SK-N-SH treated with all-trans-retinoic acid at 6 μM for 48 hours (cell line): ENCODE data around the gene HOXA6.

Experiments used
- ATAC-seq: fragments of 200-7000 bp; cut with Tn5 transposase; 3 replicates; pipeline ENCODE4 v1.9.1; 2020; ENCODE audit warnings: mild to moderate bottlenecking, moderate library complexity
- ARNTL ChIP-seq: fragments of 450-650 bp; formaldehyde crosslinking; IDR thresholded peaks from 2 replicates; pipeline ENCODE4 v1.5.0; 2020; ENCODE audit warnings: low read depth, mild to moderate bottlenecking, moderate library complexity, borderline replicate concordance
- BACH2 ChIP-seq: fragments of 250-450 bp; sonication (Bioruptor Pico); IDR thresholded peaks from 2 replicates; pipeline ENCODE4 v1.9.0; 2021; ENCODE audit warnings: mild to moderate bottlenecking, borderline replicate concordance
- CSDC2 ChIP-seq: fragments of 250-450 bp; sonication (Bioruptor Pico); IDR thresholded peaks from 2 replicates; pipeline ENCODE4 v1.5.0; 2020; ENCODE audit warnings: mild to moderate bottlenecking, moderate library complexity
- ESRRG ChIP-seq: fragments of 250-450 bp; sonication (Bioruptor Pico); IDR thresholded peaks from 2 replicates; pipeline ENCODE4 v1.6.1; 2021; ENCODE audit warnings: mild to moderate bottlenecking
- ISL1 ChIP-seq: fragments of 250-450 bp; sonication (Bioruptor Pico); IDR thresholded peaks from 2 replicates; pipeline ENCODE4 v2.1.2; 2022; ENCODE audit warnings: mild to moderate bottlenecking, moderate library complexity
- OSR1 ChIP-seq: fragments of 250-450 bp; sonication (Bioruptor Pico); IDR thresholded peaks from 2 replicates; pipeline ENCODE4 v1.8.0; 2022; ENCODE audit warnings: moderate library complexity, mild to moderate bottlenecking, inconsistent platforms
- PPARA ChIP-seq: fragments of 250-450 bp; sonication (Bioruptor Pico); IDR thresholded peaks from 2 replicates; pipeline ENCODE4 v1.5.0; 2020; ENCODE audit warnings: mild to moderate bottlenecking, borderline replicate concordance
- RARB ChIP-seq: fragments of 250-450 bp; sonication (Bioruptor Pico); IDR thresholded peaks from 2 replicates; pipeline ENCODE4 v1.8.0; 2021; ENCODE audit warnings: mild to moderate bottlenecking, moderate library complexity
- SNAI2 ChIP-seq: fragments of 250-450 bp; sonication (Bioruptor Pico); IDR thresholded peaks from 2 replicates; pipeline ENCODE4 v1.5.0; 2020; ENCODE audit warnings: mild to moderate bottlenecking, moderate library complexity
- TCF4 ChIP-seq: fragments of 250-450 bp; sonication (Bioruptor Pico); IDR thresholded peaks from 2 replicates; pipeline ENCODE4 v1.8.0; 2021; ENCODE audit warnings: mild to moderate bottlenecking, moderate library complexity, borderline replicate concordance
- TOX ChIP-seq: fragments of 250-450 bp; sonication (Bioruptor Pico); IDR thresholded peaks from 2 replicates; pipeline ENCODE4 v1.8.0; 2021; ENCODE audit warnings: mild to moderate bottlenecking, moderate library complexity, borderline replicate concordance
- ZFP3 ChIP-seq: fragments of 250-450 bp; sonication (Bioruptor Pico); IDR thresholded peaks from 2 replicates; pipeline ENCODE4 v1.5.0; 2020; ENCODE audit warnings: mild to moderate bottlenecking, moderate library complexity
- ZFP30 ChIP-seq: fragments of 450-650 bp; formaldehyde crosslinking; IDR thresholded peaks from 2 replicates; pipeline ENCODE4 v1.5.0; 2022; ENCODE audit warnings: mild to moderate bottlenecking, moderate library complexity
- ZNF565 ChIP-seq: fragments of 450-650 bp; formaldehyde crosslinking; conservative IDR thresholded peaks from 2 replicates; pipeline ENCODE4 v1.5.0; 2020; ENCODE audit warnings: low read depth, mild to moderate bottlenecking, moderate library complexity
- ZNF70 ChIP-seq: fragments of 450-650 bp; formaldehyde crosslinking; IDR thresholded peaks from 2 replicates; pipeline ENCODE4 v1.5.0; 2020; ENCODE audit warnings: mild to moderate bottlenecking, moderate library complexity
- ZNF8 ChIP-seq: fragments of 450-650 bp; formaldehyde crosslinking; IDR thresholded peaks from 2 replicates; pipeline ENCODE4 v1.5.0; 2020; ENCODE audit warnings: mild to moderate bottlenecking, moderate library complexity
- TF ChIP-seq, protein P1 (sequence below): fragments of 250-450 bp; sonication (Bioruptor Pico); IDR thresholded peaks from 2 replicates; pipeline ENCODE4 v1.8.0; 2020; ENCODE audit warnings: mild to moderate bottlenecking, moderate library complexity, borderline replicate concordance
- TF ChIP-seq, protein P2 (sequence below): fragments of 250-450 bp; sonication (Bioruptor Pico); IDR thresholded peaks from 2 replicates; pipeline ENCODE4 v1.5.0; 2020; ENCODE audit warnings: mild to moderate bottlenecking, moderate library complexity
- TF ChIP-seq, protein P3 (sequence below): fragments of 250-450 bp; sonication (Bioruptor Pico); IDR thresholded peaks from 2 replicates; pipeline ENCODE4 v1.5.1; 2020; ENCODE audit warnings: low read depth, mild to moderate bottlenecking, moderate library complexity
- TF ChIP-seq, protein P4 (sequence below): fragments of 250-450 bp; sonication (Bioruptor Pico); IDR thresholded peaks from 2 replicates; pipeline ENCODE4 v1.8.0; 2021; ENCODE audit warnings: low read depth, mild to moderate bottlenecking, moderate library complexity, borderline replicate concordance

Gene HOXA6

DNA sequence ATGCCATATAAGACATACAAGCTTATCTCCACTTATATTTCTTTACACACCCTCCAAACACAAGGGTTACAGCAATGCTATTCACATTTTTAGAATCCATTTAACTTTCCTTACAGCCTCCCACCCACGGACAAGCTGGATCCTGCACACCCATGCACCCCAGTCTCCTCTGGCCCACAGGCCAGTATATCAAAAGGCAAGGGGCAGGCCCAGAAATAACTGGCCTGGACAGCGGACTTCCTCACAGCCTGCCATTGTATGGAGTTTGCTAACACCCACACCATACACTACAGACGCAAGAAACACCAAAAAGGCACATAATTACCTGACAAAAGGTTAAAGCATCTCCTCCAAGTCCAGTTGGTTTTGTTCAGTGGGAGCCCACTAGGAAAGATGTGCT lies 29.0 kb downstream of the HOXA6 start:
- TF ChIP-seq, protein P1, sequence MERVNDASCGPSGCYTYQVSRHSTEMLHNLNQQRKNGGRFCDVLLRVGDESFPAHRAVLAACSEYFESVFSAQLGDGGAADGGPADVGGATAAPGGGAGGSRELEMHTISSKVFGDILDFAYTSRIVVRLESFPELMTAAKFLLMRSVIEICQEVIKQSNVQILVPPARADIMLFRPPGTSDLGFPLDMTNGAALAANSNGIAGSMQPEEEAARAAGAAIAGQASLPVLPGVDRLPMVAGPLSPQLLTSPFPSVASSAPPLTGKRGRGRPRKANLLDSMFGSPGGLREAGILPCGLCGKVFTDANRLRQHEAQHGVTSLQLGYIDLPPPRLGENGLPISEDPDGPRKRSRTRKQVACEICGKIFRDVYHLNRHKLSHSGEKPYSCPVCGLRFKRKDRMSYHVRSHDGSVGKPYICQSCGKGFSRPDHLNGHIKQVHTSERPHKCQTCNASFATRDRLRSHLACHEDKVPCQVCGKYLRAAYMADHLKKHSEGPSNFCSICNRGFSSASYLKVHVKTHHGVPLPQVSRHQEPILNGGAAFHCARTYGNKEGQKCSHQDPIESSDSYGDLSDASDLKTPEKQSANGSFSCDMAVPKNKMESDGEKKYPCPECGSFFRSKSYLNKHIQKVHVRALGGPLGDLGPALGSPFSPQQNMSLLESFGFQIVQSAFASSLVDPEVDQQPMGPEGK (CRISPR knock-in tag): no peak
- TF ChIP-seq PPARA (no peak), ISL1 (CRISPR knock-in tag) (no peak), ZNF8 (CRISPR knock-in tag) (no peak), TCF4 (CRISPR knock-in tag) (no peak), OSR1 (CRISPR knock-in tag) (no peak), ESRRG (CRISPR knock-in tag) (no peak), ARNTL (no peak), SNAI2 (no peak), ZNF565 (CRISPR knock-in tag) (no peak)
- TF ChIP-seq, protein P2, sequence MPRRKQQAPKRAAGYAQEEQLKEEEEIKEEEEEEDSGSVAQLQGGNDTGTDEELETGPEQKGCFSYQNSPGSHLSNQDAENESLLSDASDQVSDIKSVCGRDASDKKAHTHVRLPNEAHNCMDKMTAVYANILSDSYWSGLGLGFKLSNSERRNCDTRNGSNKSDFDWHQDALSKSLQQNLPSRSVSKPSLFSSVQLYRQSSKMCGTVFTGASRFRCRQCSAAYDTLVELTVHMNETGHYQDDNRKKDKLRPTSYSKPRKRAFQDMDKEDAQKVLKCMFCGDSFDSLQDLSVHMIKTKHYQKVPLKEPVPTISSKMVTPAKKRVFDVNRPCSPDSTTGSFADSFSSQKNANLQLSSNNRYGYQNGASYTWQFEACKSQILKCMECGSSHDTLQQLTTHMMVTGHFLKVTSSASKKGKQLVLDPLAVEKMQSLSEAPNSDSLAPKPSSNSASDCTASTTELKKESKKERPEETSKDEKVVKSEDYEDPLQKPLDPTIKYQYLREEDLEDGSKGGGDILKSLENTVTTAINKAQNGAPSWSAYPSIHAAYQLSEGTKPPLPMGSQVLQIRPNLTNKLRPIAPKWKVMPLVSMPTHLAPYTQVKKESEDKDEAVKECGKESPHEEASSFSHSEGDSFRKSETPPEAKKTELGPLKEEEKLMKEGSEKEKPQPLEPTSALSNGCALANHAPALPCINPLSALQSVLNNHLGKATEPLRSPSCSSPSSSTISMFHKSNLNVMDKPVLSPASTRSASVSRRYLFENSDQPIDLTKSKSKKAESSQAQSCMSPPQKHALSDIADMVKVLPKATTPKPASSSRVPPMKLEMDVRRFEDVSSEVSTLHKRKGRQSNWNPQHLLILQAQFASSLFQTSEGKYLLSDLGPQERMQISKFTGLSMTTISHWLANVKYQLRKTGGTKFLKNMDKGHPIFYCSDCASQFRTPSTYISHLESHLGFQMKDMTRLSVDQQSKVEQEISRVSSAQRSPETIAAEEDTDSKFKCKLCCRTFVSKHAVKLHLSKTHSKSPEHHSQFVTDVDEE (CRISPR knock-in tag): no peak
- TF ChIP-seq, protein P3, sequence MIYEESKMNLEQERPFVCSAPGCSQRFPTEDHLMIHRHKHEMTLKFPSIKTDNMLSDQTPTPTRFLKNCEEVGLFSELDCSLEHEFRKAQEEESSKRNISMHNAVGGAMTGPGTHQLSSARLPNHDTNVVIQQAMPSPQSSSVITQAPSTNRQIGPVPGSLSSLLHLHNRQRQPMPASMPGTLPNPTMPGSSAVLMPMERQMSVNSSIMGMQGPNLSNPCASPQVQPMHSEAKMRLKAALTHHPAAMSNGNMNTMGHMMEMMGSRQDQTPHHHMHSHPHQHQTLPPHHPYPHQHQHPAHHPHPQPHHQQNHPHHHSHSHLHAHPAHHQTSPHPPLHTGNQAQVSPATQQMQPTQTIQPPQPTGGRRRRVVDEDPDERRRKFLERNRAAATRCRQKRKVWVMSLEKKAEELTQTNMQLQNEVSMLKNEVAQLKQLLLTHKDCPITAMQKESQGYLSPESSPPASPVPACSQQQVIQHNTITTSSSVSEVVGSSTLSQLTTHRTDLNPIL: no peak
- no peak for ATAC-seq

DNA sequence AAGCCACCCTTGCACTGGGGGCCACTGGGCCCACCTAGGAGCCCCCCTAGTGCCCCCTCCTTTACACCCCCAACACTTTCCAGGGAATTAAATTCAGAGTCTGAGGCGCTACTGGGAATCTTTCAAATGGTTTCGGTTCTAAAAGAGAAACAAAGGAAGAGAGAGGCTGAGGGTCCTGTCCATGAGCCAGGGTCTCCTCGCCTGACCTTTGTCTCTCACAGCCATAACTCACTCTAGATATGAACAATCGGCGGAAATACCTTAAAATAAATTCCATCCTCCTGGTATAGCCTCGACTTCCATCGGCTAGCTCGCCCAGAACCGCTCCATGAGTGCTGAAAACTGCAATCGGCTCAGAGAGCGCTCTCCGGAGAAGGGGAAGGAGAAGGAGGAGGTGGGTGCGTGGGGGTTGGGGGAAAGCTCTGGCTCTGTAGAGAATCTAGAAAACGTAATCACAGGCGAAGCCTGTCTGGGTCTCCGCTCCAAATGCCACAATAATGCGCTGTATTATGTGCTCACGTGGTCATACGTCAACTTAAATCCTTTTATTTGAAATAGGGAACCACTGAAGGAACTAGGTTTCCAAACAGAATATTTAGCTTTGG lies 29.6 kb downstream of the HOXA6 start:
- TF ChIP-seq, protein P3: no peak
- TF ChIP-seq ARNTL: no peak
- TF ChIP-seq BACH2 (CRISPR knock-in tag): no peak
- TF ChIP-seq ISL1 (CRISPR knock-in tag): no peak
- TF ChIP-seq OSR1 (CRISPR knock-in tag): no peak
- no peak for TF ChIP-seq SNAI2
- TF ChIP-seq, protein P2 (CRISPR knock-in tag): no peak
- ATAC-seq: no peak

DNA sequence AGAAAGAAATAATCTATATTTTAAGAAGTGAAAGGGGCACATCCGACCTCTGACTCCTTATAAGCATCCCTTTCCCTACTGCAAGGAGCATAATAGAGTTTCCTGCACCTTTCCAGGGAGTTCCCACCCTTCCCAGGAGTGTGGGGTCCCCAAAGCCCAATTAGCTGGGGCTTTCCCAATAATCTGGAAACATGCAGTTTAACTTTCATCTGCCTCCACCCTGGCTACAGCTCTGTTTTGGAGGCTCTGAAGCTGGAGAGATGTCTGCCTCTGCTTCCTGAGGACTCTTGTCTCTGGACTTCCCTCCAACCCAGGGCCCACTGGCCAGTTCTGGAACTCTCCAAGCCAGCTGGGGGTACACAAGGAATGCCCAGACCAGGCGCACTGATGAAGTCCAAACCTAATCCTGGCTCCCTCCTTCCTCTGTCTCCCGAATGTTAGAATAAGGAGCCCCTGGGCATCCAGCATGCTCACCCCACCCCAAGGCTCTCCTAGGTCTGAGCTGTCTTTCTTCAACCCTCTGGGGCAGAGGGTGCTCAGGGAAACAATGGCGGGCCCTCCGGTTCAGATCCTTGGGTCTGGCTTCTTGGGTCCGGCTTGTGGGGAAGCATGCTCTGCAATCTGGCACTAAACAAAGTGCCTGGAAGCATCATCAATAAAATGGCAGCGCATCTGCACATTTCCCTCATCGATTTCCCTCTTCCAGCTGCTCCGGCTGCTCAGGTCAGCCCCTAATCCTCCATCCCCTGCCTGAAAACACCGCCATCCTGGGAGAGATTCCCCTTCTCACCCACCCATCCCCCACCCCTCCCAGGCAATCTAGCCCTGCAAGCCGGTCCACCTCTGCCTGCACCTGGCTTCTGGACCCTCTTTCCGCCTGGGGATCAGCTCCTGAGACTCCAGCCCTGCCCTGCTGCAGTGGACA lies 30.4 kb downstream of the HOXA6 start:
- no peak for ATAC-seq
- TF ChIP-seq TCF4 (CRISPR knock-in tag) (no peak), BACH2 (CRISPR knock-in tag) (no peak), ESRRG (CRISPR knock-in tag) (no peak), ZFP3 (CRISPR knock-in tag) (no peak), SNAI2 (no peak), RARB (CRISPR knock-in tag) (no peak), CSDC2 (no peak), ZNF70 (CRISPR knock-in tag) (no peak), ZFP30 (CRISPR knock-in tag) (no peak), ISL1 (CRISPR knock-in tag) (no peak), ARNTL (no peak), PPARA (no peak), TOX (CRISPR knock-in tag) (no peak)
- TF ChIP-seq, protein P4, sequence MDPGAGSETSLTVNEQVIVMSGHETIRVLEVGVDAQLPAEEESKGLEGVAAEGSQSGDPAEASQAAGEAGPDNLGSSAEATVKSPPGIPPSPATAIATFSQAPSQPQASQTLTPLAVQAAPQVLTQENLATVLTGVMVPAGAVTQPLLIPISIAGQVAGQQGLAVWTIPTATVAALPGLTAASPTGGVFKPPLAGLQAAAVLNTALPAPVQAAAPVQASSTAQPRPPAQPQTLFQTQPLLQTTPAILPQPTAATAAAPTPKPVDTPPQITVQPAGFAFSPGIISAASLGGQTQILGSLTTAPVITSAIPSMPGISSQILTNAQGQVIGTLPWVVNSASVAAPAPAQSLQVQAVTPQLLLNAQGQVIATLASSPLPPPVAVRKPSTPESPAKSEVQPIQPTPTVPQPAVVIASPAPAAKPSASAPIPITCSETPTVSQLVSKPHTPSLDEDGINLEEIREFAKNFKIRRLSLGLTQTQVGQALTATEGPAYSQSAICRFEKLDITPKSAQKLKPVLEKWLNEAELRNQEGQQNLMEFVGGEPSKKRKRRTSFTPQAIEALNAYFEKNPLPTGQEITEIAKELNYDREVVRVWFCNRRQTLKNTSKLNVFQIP (CRISPR knock-in tag): no peak
- TF ChIP-seq, protein P2 (CRISPR knock-in tag): no peak
